DMS 273 (cell line): ENCODE data around the gene FNDC3B.

Source experiments
- DNase-seq: peaks from one replicate; lab custom pipeline; 2025; ENCODE audit not compliant: unreplicated experiment; lab: John Stamatoyannopoulos, UW

Gene FNDC3B

DNA sequence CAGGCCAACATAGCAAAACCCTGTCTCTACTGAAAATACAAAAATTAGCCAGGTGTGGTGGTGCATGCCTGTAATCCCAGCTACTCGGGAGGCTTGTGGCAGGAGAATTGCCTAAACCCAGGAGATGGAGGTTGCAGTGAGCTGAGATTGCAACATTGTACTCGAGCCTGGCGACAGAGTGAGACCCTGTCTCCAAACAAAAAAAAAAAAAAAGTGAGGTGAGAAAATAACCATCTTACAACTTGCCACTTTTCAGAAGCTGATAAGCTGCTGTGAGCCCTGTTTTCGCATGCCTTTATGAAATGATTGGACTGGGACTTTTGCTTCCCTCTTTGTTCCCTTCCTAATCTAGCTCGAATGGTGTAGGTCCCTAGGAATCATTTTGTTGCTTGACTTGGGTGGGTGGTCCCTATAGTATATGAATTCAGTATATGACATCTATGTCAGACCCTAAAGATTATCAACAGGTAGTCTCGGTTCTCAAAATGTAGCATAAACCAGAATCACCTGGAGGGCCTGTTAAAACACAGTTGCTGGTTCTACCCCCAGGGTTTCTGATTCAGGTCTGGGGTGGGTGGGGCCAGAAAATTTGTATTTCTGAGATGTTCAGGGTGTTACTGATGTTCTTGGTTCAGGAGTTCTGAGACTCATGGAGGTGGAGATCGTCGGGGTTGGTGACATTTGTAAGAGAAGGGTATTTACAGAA, 107.9 kb downstream of the FNDC3B start:
- no peak for DNase-seq

GRCh38 chr3:172148241-172148640, 108.9 kb downstream of the FNDC3B start:
- DNase-seq: no peak

DNA sequence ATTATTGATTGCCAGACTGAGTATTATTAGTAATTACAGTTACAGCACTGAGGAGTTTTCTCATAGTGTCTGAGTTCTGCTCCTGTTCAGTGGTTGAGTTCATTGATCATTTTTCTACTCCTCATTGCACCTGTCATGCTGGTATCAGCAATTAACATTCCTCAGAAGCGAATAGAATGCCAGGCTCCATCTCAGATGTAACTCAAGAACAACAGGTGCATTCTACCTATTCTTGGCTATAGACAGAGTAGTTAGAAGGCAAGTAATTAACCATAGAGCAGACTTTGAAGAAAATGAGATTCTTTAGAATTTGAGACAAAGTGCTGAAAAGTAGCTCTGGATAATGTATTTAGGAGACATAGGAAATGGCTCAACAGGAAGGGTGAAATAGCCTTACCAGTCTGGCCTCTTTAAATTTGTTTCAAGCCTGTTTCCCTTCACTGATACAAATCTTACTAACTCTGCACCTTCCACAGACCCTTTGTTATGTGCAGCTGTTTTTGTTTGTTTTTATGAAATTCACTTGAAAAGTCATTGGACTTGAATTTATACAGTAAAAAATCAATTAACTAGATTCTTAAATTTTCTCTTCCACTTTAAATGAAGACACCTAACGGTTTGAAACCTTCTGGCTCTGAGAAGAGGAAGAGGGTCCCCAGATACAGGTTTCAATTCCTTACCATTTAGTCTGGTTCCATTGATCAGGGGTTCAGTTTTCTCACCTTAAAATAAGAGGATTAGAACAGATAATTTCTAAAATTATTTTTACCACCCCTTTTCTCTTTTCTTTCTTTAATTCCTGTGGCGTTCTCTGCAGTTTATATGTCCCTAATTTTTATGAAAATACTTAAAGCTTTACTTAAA, 109.6 kb downstream of the FNDC3B start:
- no peak for DNase-seq

DNA sequence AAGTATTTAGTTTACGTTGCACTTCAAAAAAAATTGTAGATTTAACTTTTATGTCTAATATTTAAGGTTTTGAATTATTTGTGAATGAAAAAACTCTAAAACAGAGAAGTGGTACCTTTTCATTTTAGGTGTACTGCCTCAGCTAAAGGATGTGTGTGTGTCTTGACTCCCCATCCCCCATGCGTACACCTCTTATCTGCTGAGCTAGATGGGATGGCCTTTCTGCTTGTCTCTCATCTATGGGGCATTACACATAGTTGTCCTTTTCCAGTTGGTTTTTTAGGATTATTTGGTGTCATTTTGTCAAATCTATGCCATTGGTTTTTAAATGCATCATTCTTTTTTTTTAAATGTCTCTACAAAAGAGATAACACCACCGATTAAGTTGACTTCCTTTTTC, 110.9 kb downstream of the FNDC3B start:
- no peak for DNase-seq

DNA sequence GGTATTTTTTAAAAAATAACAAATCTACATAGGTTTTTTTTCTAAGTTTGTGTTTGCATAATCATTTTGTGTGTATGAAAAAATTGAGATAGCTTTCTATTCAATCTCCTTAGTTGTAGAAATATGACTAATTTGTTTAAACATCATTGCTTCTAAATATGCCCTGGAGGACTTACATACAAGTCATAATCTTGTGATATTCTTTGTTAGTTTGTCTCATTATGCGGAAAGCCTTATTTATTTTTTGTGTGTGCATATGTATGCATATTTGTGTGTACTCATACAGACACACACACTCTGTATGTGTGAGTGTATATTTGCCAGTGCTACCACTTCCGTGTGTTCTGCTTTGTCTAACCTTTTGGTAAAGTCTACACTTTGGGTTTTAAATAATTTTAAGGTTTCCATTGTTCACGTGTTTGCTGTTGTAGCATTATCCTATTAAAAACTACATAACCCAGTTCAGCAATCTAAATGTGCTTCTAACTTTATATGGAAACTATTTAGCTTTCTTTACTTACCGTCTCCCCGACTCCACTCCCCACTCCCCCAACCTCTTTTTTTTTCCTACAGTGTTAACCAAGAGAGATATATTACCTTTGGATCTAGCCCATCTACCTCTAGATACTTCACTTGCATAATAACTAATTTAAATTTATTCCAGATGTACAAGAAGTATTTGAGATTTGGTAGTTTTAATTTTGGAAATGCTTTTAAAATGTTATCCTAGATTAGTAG, 111.7 kb downstream of the FNDC3B start:
- no peak for DNase-seq

GRCh38 chr3:172151651-172152649, 112.6 kb downstream of the FNDC3B start:
- DNase-seq: no peak

- no peak for DNase-seq
Measured at GRCh38 chr3:172152874-172153273, 113.5 kb downstream of the FNDC3B start.

DNA sequence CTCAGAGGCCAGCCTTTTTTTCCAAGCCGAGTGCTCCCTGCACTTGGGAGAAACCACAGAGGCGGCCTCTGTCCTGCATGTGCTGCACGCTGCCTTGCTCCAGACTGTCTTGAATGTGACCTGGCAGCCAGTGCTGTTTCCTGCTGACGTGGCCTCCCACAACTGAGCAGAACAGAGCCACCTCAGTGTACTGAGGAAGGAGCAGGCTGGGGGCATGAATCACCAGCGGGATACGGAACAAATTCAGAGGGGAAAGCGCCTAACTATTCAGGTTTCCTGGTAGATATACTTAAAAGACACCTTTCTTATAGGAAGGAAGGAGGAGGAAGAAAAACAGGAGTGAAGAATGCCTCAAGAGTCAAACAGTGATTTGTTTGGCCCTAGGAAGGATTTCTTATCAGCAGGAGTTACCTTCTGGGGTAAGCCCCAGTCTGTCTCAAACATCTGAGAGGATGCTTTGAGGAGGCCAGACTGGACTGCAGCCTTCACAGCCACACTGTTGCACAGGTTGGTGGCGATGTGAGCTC, 114.0 kb downstream of the FNDC3B start:
- DNase-seq: peak; percentile 37

GRCh38 chr3:172154768-172155664, 115.6 kb downstream of the FNDC3B start:
- no peak for DNase-seq

GRCh38 chr3:172155897-172156585, 116.7 kb downstream of the FNDC3B start:
- DNase-seq: peak; percentile 76

- DNase-seq: peak; percentile 48
Measured at GRCh38 chr3:172156586-172156955, 117.2 kb downstream of the FNDC3B start.

DNA sequence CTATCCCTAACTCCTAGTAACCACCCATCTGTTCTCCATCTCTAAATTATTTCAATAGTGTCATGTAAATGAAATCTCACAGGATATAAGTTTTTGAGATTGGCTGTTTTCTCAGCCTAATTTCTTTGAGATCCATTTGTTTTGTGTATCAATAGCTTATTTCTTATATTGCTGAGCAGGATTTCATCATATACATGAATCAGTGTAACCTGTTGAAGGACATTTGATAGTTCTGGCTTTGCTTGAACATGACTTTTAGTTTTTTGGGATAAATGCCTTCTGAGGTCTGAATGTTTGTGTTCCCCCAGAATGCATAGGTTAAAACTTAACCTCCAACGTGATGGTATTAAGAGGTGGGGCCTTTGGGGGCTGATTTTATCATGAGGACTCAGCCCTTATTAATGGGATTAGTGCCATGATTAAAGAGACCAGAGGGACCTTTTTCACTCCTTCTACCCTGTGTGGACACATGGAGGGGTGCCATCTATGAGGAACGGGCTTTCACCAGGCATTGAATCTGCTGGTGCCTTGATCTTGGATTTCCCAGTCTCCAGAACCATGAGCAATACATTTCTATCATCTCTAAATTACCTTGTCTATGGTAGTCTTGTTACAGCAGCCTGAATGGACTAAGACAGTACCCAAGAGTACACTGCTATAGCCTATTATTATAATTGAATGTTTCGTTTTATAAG, 118.3 kb downstream of the FNDC3B start:
- DNase-seq: peak; percentile 68

- no peak for DNase-seq
Measured at GRCh38 chr3:172158741-172159140, 119.4 kb downstream of the FNDC3B start.

- DNase-seq: no peak
Measured at GRCh38 chr3:172159376-172159775, 120.0 kb downstream of the FNDC3B start.

DNA sequence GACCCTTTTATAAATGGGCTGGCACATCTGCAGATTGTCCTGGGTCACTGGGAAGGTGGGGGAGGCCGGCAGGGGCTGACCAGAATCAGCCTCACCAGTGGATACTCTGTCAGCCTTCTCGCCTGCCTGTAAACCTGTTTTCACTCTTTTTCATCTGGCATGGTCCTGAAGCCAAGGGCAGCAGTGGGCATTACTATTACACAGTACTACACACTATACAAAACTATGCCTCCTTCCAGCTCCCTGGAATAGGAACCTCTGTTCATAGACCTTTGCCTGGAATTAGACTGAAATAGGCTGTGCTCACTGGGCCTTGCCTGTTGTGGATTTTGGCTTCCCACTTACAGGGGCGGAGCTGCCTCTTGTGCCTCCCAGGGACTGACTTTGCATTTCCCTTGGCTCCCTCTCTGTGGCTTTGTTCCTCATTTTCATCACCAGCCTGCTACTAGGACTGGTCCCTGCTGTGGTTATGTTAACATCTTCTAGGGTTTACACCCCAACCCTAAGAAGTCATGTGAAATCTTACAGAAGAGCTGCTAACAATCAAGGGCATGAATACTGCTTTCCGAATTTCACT, 120.7 kb downstream of the FNDC3B start:
- DNase-seq: peak; percentile 28

GRCh38 chr3:172161133-172161789, 121.9 kb downstream of the FNDC3B start:
- no peak for DNase-seq

GRCh38 chr3:172161959-172162358, 122.6 kb downstream of the FNDC3B start:
- DNase-seq: no peak
